OCI-M2 (cell line): ENCODE measurements around the gene SEL1L3.

ENCODE experiments used
- DNase-seq: peaks from one replicate; lab custom pipeline; 2025; ENCODE audit not compliant: unreplicated experiment; lab: John Stamatoyannopoulos, UW

The SEL1L3 gene

GRCh38 chr4:25821267-25821666 lies 41.5 kb downstream of the SEL1L3 start:
- DNase-seq: no peak

GRCh38 chr4:25818876-25819275 lies 43.9 kb downstream of the SEL1L3 start:
- no peak for DNase-seq

- no peak for DNase-seq
These were observed 44.4 kb downstream of the SEL1L3 start for GRCh38 chr4:25818371-25818871.

- no peak for DNase-seq
These were observed 45.6 kb downstream of the SEL1L3 start for GRCh38 chr4:25817059-25817681.

- DNase-seq: no peak
These were observed 46.2 kb downstream of the SEL1L3 start for GRCh38 chr4:25816591-25817058.

- no peak for DNase-seq
These were observed 47.2 kb downstream of the SEL1L3 start for GRCh38 chr4:25815586-25815985.

- DNase-seq: no peak
These were observed 48.3 kb downstream of the SEL1L3 start for GRCh38 chr4:25814301-25815136.

- DNase-seq: no peak
These were observed 49.2 kb downstream of the SEL1L3 start for GRCh38 chr4:25813448-25814106.

GRCh38 chr4:25811841-25812240 lies 50.9 kb downstream of the SEL1L3 start:
- no peak for DNase-seq

GRCh38 chr4:25811374-25811690 lies 51.5 kb downstream of the SEL1L3 start:
- DNase-seq: no peak

- no peak for DNase-seq
These were observed 52.1 kb downstream of the SEL1L3 start for GRCh38 chr4:25810461-25811373.

GRCh38 chr4:25809996-25810395 lies 52.8 kb downstream of the SEL1L3 start:
- no peak for DNase-seq

- no peak for DNase-seq
These were observed 55.6 kb downstream of the SEL1L3 start for GRCh38 chr4:25807102-25807728.

- DNase-seq: no peak
These were observed 57.4 kb downstream of the SEL1L3 start for GRCh38 chr4:25805255-25805860.

- DNase-seq: no peak
These were observed 59.0 kb downstream of the SEL1L3 start for GRCh38 chr4:25803720-25804225.

- DNase-seq: no peak
These were observed 61.2 kb downstream of the SEL1L3 start for GRCh38 chr4:25801594-25801993.

- DNase-seq: no peak
These were observed 62.5 kb downstream of the SEL1L3 start for GRCh38 chr4:25800245-25800644.

GRCh38 chr4:25799522-25799921 lies 63.3 kb downstream of the SEL1L3 start:
- DNase-seq: no peak

- no peak for DNase-seq
These were observed 65.7 kb downstream of the SEL1L3 start for GRCh38 chr4:25797136-25797535.
